HCT116 (cell line): Measurements from ENCODE around the gene DNAJB8. TPM values are rescaled to one million over a fixed set of nuclear protein-coding genes. Genes with fewer than 3 reads are reported as not detected.
A peak's percentile ranks its signal among the peaks of the same experiment; 100 is the strongest.

ENCODE experiments used
- ATAC-seq: fragments of 200-7000 bp; cut with Tn5 transposase; 2 replicates; pipeline ENCODE4 v1.9.1; 2020; ENCODE audit warnings: mild to moderate bottlenecking, moderate library complexity
- BruUV-seq: library from RNA; stranded (reverse); fragments of 400-500 nt; replicated peaks from 2 replicates; lab custom pipeline; 2021; lab: Mats Ljungman, UMichigan
- CTCF ChIA-PET: fragments of 300-600 bp; sonication (Branson Sonifier 250); formaldehyde crosslinking; loops from one replicate; lab custom pipeline; 2021; ENCODE audit warnings: antibody characterized with exemption; lab: Charles Lee
- POLR2A ChIA-PET: fragments of 300-600, 350-600 bp; sonication (Branson Sonifier 250); formaldehyde crosslinking; loops from one replicate; lab custom pipeline; 2021; ENCODE audit warnings: antibody characterized with exemption; lab: Charles Lee
- RAD21 ChIA-PET, 2 experiments: fragments of 300-600 bp; sonication (Branson Sonifier 250); formaldehyde crosslinking; loops; one replicate each; lab custom pipeline; 2023; ENCODE audit warnings: low total read pairs in 2 of 2; ENCODE audit not compliant: uncharacterized antibody in 2 of 2, unreplicated experiment in 2 of 2, low non-redundant PET in 1 of 2; lab: Charles Lee
- DNase-seq: peaks from one replicate; pipeline ENCODE4 v3.0.0-alpha.2; 2010; ENCODE audit warnings: low read depth, low spot score
- H2AFZ ChIP-seq: fragments of 200-600 bp; shearing (Covaris generic), sonication (generic); 2 replicates; pipeline ENCODE4 v1.6.1; 2017; ENCODE audit warnings: low read depth, mixed run types, mixed read lengths, antibody characterized with exemption, low read length; ENCODE audit not compliant: poor library complexity, severe bottlenecking
- H3K27ac ChIP-seq: 2 replicates; pipeline ENCODE4 v1.5.1; 2012; ENCODE audit warnings: low read depth, low read length
- H3K27me3 ChIP-seq: fragments of 200-600 bp; sonication (generic); 2 replicates; pipeline ENCODE4 v1.6.1; 2016; ENCODE audit warnings: mixed run types, low read length, mixed read lengths; ENCODE audit not compliant: insufficient read depth
- H3K36me3 ChIP-seq, 2 experiments: fragments of 200-500 bp in 1 of 2; fragments of 200-600 bp in 1 of 2; sonication (Bioruptor generic) in 1 of 2; sonication (generic) in 1 of 2; 2 replicates each; pipeline versions ENCODE4 v1.5.1 to v1.6.1; 2014 to 2016; ENCODE audit warnings: low read length in 2 of 2, inconsistent platforms in 1 of 2, mixed read lengths in 1 of 2, mixed run types in 1 of 2; ENCODE audit not compliant: insufficient read depth in 2 of 2, control insufficient read depth in 1 of 2
- H3K4me1 ChIP-seq, 2 experiments: fragments of 200-600 bp in 1 of 2; sonication (generic) in 1 of 2; 2 replicates each; pipeline versions ENCODE4 v1.5.1 to v1.6.1; 2012 to 2017; ENCODE audit warnings: low read length in 2 of 2, inconsistent platforms in 1 of 2, mild to moderate bottlenecking in 1 of 2, mixed read lengths in 1 of 2, mixed run types in 1 of 2, moderate library complexity in 1 of 2; ENCODE audit not compliant: insufficient read depth in 2 of 2, control insufficient read depth in 1 of 2
- H3K4me2 ChIP-seq: fragments of 200-600 bp; sonication (generic); 2 replicates; pipeline ENCODE4 v1.6.1; 2017; ENCODE audit warnings: mixed run types, low read length, mixed read lengths
- H3K4me3 ChIP-seq, 2 experiments: fragments of 200-600 bp in 1 of 2; sonication (generic) in 1 of 2; replicated peaks in 1 of 2; 2 replicates each; pipeline ENCODE4 v1.5.1; 2011 to 2016; ENCODE audit warnings: low read length in 2 of 2, control low read depth in 1 of 2, low read depth in 1 of 2, mild to moderate bottlenecking in 1 of 2, mixed read lengths in 1 of 2, mixed run types in 1 of 2
- H3K79me2 ChIP-seq: fragments of 200-600 bp; sonication (generic); 2 replicates; pipeline ENCODE4 v1.6.1; 2017; ENCODE audit warnings: mild to moderate bottlenecking, mixed run types, low read length, moderate library complexity, mixed read lengths; ENCODE audit not compliant: insufficient read depth
- H3K9ac ChIP-seq: fragments of 200-600 bp; sonication (generic); 2 replicates; pipeline ENCODE4 v1.6.1; 2016; ENCODE audit warnings: low read length, mixed read lengths
- H3K9me2 ChIP-seq: fragments of 200-600 bp; sonication (generic), shearing (Covaris generic); 2 replicates; pipeline ENCODE4 v1.6.1; 2017; ENCODE audit warnings: mixed run types, mild to moderate bottlenecking, moderate library complexity; ENCODE audit not compliant: insufficient read depth
- H3K9me3 ChIP-seq, 2 experiments: fragments of 200-500 bp in 1 of 2; fragments of 200-600 bp in 1 of 2; sonication (Bioruptor generic) in 1 of 2; sonication (generic) in 1 of 2; 2 replicates each; pipeline ENCODE4 v1.6.1; 2014 to 2017; ENCODE audit warnings: low read length in 2 of 2, mixed read lengths in 2 of 2, inconsistent platforms in 1 of 2, low read depth in 1 of 2, mild to moderate bottlenecking in 1 of 2, mixed run types in 1 of 2, moderate library complexity in 1 of 2; ENCODE audit not compliant: control insufficient read depth in 1 of 2, insufficient read depth in 1 of 2
- H4K20me1 ChIP-seq: fragments of 200-600 bp; sonication (generic), shearing (Covaris generic); 2 replicates; pipeline ENCODE4 v1.6.1; 2017; ENCODE audit warnings: mixed run types, mild to moderate bottlenecking, moderate library complexity; ENCODE audit not compliant: insufficient read depth
- CBX3 ChIP-seq: IDR thresholded peaks from 2 replicates; pipeline ENCODE4 v1.6.1; 2012; ENCODE audit warnings: low read depth
- ELF1 ChIP-seq: IDR thresholded peaks from 2 replicates; pipeline ENCODE4 v1.6.1; 2012; ENCODE audit warnings: low read depth, borderline replicate concordance
- EZH2phosphoT487 ChIP-seq: fragments of 200-600 bp; IDR thresholded peaks from 2 replicates; pipeline ENCODE4 v1.6.1; 2018; ENCODE audit warnings: antibody characterized with exemption, borderline replicate concordance
- FOSL1 ChIP-seq: IDR thresholded peaks from 2 replicates; pipeline ENCODE4 v1.6.1; 2012; ENCODE audit warnings: low read depth
- JUND ChIP-seq: IDR thresholded peaks from 2 replicates; pipeline ENCODE4 v1.6.1; 2012
- POLR2A ChIP-seq: IDR thresholded peaks from 2 replicates; pipeline ENCODE4 v1.7.0; 2011; ENCODE audit warnings: borderline replicate concordance; ENCODE audit not compliant: insufficient read depth, insufficient read length; ENCODE audit errors: extremely low read depth
- RAD21 ChIP-seq: IDR thresholded peaks from 2 replicates; pipeline ENCODE4 v1.6.1; 2012; ENCODE audit warnings: low read depth, mild to moderate bottlenecking
- SP1 ChIP-seq: IDR thresholded peaks from 2 replicates; pipeline ENCODE4 v1.6.1; 2012; ENCODE audit warnings: low read depth
- TCF7L2 ChIP-seq: IDR thresholded peaks from 2 replicates; pipeline ENCODE4 v1.7.0; 2011; ENCODE audit warnings: borderline replicate concordance, inconsistent platforms; ENCODE audit not compliant: insufficient read depth, insufficient read length; ENCODE audit errors: extremely low read depth
- ZFX ChIP-seq: fragments of 450-650 bp; IDR thresholded peaks from 2 replicates; pipeline ENCODE4 v1.6.1; 2017
- intact Hi-C: fragments of 100-400 bp; cut with micrococcal nuclease; formaldehyde crosslinking; loops from 2 replicates; pipeline ENCODE4 v1.10.0; 2022
- total RNA-seq: library from RNA; stranded (reverse); gene quantifications from one replicate; pipeline ENCODE4 v1.2.1, GENCODE V29; 2021; ENCODE audit not compliant: unreplicated experiment
- TF ChIP-seq, protein P1 (sequence below): IDR thresholded peaks from 2 replicates; pipeline ENCODE4 v1.6.1; 2012; ENCODE audit warnings: low read depth
- TF ChIP-seq, protein P2 (sequence below): IDR thresholded peaks from 2 replicates; pipeline ENCODE4 v1.6.1; 2011; ENCODE audit warnings: mild to moderate bottlenecking, low read length, moderate library complexity; ENCODE audit not compliant: insufficient replicate concordance; ENCODE audit errors: extremely low read depth

DNAJB8 gene
- total RNA-seq, 1 experiment from 2014 or later: not detected

DNA sequence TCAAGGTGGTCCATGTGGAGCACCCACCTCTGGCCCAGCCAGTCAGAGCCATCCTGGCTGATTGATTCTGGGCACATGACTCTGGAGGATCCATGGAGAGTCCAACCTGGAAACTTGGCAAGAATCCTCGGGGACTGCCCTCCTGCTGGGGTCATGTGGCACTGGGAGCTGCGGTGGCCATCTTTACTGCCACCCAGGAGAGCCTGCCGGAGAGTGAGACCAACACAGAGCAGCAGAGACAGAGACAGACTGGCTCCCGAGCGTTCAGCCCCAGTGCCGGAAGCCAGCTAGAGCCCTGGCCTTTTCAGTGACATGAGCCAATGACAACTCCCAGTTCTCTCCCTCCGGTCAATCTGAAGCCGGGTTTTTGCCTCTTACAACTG lies 37.8 kb upstream of the DNAJB8 start:
- Histone ChIP-seq H3K27me3 (no peaks in the 10 kb centered on the region), H3K79me2 (no peaks in the 10 kb centered on the region), H2AFZ (no peak overlapping the region), H3K9me3 (no peaks in the 10 kb centered on the region), H3K4me2 (peak overlapping the region; percentile 36; the same call in 1 of the 2 replicates), H3K36me3 (no peaks in the 10 kb centered on the region), H3K27ac (no peak overlapping the region), H3K9me2 (no peaks in the 10 kb centered on the region), H3K4me3 (no peak overlapping the region), H3K9ac (no peak overlapping the region), H4K20me1 (no peaks in the 10 kb centered on the region), H3K4me1 (peaks cover 0 to 22% of the 10 kb centered on the region in 2 experiments; a peak in 2 of 4 replicates)
- intact Hi-C loops: loop anchor here (5.0 kb wide), 1 partner anchor 77 kb away; no protein-coding TSS in a partner anchor
- ChIA-PET POLR2A (no interaction called here), RAD21 (no interaction called here), CTCF (no interaction called here)
- TF ChIP-seq FOSL1 (no peak), JUND (no peak), SP1 (no peak), ZFX (no peak), CBX3 (no peak), POLR2A (no peak), EZH2phosphoT487 (no peak), TCF7L2 (no peak), ELF1 (no peak), RAD21 (no peak)
- TF ChIP-seq, protein P1, sequence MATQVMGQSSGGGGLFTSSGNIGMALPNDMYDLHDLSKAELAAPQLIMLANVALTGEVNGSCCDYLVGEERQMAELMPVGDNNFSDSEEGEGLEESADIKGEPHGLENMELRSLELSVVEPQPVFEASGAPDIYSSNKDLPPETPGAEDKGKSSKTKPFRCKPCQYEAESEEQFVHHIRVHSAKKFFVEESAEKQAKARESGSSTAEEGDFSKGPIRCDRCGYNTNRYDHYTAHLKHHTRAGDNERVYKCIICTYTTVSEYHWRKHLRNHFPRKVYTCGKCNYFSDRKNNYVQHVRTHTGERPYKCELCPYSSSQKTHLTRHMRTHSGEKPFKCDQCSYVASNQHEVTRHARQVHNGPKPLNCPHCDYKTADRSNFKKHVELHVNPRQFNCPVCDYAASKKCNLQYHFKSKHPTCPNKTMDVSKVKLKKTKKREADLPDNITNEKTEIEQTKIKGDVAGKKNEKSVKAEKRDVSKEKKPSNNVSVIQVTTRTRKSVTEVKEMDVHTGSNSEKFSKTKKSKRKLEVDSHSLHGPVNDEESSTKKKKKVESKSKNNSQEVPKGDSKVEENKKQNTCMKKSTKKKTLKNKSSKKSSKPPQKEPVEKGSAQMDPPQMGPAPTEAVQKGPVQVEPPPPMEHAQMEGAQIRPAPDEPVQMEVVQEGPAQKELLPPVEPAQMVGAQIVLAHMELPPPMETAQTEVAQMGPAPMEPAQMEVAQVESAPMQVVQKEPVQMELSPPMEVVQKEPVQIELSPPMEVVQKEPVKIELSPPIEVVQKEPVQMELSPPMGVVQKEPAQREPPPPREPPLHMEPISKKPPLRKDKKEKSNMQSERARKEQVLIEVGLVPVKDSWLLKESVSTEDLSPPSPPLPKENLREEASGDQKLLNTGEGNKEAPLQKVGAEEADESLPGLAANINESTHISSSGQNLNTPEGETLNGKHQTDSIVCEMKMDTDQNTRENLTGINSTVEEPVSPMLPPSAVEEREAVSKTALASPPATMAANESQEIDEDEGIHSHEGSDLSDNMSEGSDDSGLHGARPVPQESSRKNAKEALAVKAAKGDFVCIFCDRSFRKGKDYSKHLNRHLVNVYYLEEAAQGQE: no peak
- TF ChIP-seq, protein P2, sequence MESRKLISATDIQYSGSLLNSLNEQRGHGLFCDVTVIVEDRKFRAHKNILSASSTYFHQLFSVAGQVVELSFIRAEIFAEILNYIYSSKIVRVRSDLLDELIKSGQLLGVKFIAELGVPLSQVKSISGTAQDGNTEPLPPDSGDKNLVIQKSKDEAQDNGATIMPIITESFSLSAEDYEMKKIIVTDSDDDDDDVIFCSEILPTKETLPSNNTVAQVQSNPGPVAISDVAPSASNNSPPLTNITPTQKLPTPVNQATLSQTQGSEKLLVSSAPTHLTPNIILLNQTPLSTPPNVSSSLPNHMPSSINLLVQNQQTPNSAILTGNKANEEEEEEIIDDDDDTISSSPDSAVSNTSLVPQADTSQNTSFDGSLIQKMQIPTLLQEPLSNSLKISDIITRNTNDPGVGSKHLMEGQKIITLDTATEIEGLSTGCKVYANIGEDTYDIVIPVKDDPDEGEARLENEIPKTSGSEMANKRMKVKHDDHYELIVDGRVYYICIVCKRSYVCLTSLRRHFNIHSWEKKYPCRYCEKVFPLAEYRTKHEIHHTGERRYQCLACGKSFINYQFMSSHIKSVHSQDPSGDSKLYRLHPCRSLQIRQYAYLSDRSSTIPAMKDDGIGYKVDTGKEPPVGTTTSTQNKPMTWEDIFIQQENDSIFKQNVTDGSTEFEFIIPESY: no peak
- DNase-seq: no peak
- no TSS peak for BruUV-seq
- ATAC-seq: 0 out of 2 replicates have a peak, but pooled peaks have one; percentile 5
